Adipocyte (in vitro differentiated cells): ENCODE measurements around the gene CNOT4.

ENCODE experiments used
- DNase-seq: peaks from one replicate; pipeline ENCODE4 v3.0.0-alpha.2; 2015; ENCODE audit warnings: low read depth
- H3K27me3 ChIP-seq: replicated peaks from 2 replicates; pipeline ENCODE4 v1.7.0; 2013; ENCODE audit warnings: mild to moderate bottlenecking, low read length, moderate library complexity; ENCODE audit not compliant: control insufficient read depth, insufficient read depth
- H3K36me3 ChIP-seq: 2 replicates; pipeline ENCODE4 v1.7.0; 2013; ENCODE audit warnings: low read length, mild to moderate bottlenecking, moderate library complexity; ENCODE audit not compliant: control insufficient read depth, insufficient read depth, severe bottlenecking
- H3K4me1 ChIP-seq: 2 replicates; pipeline ENCODE4 v1.7.0; 2013; ENCODE audit warnings: mild to moderate bottlenecking, low read length, moderate library complexity; ENCODE audit not compliant: control insufficient read depth, insufficient read depth
- H3K4me3 ChIP-seq: 2 replicates; pipeline ENCODE4 v1.7.0; 2013; ENCODE audit warnings: mild to moderate bottlenecking, low read length, moderate library complexity
- H3K9ac ChIP-seq: 2 replicates; pipeline ENCODE4 v1.7.0; 2013; ENCODE audit warnings: mild to moderate bottlenecking, low read length, moderate library complexity
- H3K9me3 ChIP-seq: 2 replicates; pipeline ENCODE4 v1.7.0; 2013; ENCODE audit warnings: mild to moderate bottlenecking, low read length, moderate library complexity; ENCODE audit not compliant: control insufficient read depth

CNOT4 gene

GRCh38 chr7:135337506-135337905 is 172.4 kb downstream of the CNOT4 start:
- no peak overlapping the region for H3K9ac ChIP-seq

DNA sequence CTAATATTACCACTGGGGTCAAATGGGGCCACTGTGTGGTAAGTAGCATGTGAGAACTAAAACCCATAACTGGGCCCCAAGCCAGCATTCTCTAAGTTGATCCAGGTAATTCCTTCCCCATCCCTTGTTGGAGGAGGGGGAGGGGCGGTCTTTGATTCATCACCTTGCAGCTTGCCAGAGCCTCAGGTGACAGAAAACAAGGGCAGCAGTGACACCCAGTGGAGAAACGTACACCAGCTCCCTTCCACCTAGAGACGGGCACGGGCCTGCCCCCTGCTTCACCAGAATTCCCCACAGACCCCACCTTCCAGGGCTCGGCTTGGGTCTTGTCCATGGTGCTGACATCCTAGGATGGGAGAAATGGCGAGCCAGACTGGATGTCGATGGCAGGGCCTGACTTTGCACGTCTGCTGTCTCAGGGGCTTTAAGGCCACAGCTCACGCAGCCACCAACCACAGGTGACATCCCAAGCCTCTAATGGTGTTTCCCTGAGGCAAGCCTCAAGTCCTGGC is 174.2 kb downstream of the CNOT4 start:
- no peaks in the 10 kb centered on the region for H3K9me3 ChIP-seq
- peak; percentile 32 for DNase-seq

More at GRCh38 chr7:135337506-135337905, 172.4 kb downstream of the CNOT4 start:
- DNase-seq, result no peak
- Histone ChIP-seq H3K36me3 (no peaks in the 10 kb centered on the region), H3K4me3 (no peak overlapping the region), H3K4me1 (no peaks in the 10 kb centered on the region), H3K27me3 (peaks cover 16% of the 10 kb centered on the region), H3K9me3 (no peaks in the 10 kb centered on the region)

DNA sequence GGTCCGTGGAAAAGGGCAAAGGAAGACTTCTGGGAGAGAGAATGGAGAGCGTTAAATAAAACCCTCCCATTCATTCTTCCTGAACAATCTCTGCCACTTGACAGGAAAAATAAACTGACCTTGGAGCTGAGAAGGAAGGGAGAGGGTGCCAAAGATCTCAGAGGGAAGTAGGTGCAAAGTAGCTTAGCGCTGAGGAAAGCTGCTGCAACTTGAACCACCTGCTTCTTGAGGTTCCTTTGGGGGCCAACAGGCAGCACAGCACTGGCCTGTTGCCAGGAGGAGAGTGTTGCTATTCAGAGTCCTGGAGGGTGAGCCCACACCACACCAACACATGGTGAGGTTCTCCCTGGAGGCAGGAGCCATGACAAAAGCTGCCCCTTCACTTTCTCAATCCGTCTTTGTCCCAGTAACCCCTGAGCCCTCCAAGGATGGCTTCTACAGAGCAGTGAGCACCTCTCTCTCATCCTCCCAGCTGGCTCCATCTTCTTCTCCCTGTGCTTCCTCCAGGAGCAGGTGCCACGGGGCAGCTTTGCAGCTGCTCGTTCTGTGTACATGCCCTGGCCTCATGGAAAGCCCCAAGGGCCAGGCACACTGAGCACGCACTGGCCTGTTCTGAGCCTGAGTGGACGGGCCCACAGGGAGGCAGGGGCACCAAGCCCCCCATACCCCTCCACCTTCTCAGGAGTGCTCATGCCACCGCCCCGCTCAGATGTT is 174.9 kb downstream of the CNOT4 start:
- H3K4me3 ChIP-seq, result no peak overlapping the region

More for the DNA sequence above, 174.2 kb downstream of the CNOT4 start:
- Histone ChIP-seq H3K36me3 (no peaks in the 10 kb centered on the region), H3K9ac (no peak overlapping the region), H3K27me3 (peaks cover 10% of the 10 kb centered on the region), H3K4me1 (no peaks in the 10 kb centered on the region), H3K4me3 (no peak overlapping the region)

DNA sequence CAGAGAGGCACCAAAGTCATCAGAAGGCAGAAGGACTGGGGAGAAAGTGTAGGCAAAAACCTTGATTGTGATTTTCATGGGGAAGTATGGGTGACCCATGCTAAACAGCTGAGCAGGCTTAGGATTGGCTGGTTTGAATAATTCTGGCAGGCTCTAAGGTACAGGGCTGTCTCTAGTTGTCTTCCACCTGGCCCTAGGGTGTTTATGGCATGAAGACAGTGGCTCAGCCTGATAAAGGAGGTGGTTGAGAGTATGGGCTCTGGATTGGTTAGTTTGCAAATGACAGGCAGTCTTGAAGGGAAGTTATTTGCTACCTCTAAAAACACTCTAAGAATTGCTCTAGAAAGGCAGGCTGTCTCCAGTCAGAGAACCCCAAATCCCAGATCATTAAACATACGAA is 176.0 kb downstream of the CNOT4 start:
- H3K9me3 ChIP-seq, result no peaks in the 10 kb centered on the region
- H3K4me1 ChIP-seq, result no peaks in the 10 kb centered on the region
- no peak overlapping the region for H3K4me3 ChIP-seq
- no peaks in the 10 kb centered on the region for H3K36me3 ChIP-seq
- no peak overlapping the region for H3K9ac ChIP-seq
- no peak for DNase-seq
- H3K27me3 ChIP-seq, result no peaks in the 10 kb centered on the region

More for the DNA sequence above, 174.9 kb downstream of the CNOT4 start:
- DNase-seq, result no peak
- Histone ChIP-seq H3K9ac (no peak overlapping the region), H3K4me1 (no peaks in the 10 kb centered on the region), H3K27me3 (peaks cover 3% of the 10 kb centered on the region), H3K9me3 (no peaks in the 10 kb centered on the region), H3K36me3 (no peaks in the 10 kb centered on the region)

GRCh38 chr7:135333200-135333599 is 176.7 kb downstream of the CNOT4 start:
- H3K36me3 ChIP-seq, result no peaks in the 10 kb centered on the region
- no peak for DNase-seq
- no peak overlapping the region for H3K9ac ChIP-seq
- H3K9me3 ChIP-seq, result no peaks in the 10 kb centered on the region
- peaks cover 5% of the 10 kb centered on the region for H3K27me3 ChIP-seq
- no peak overlapping the region for H3K4me3 ChIP-seq
- H3K4me1 ChIP-seq, result no peaks in the 10 kb centered on the region

- Histone ChIP-seq H3K36me3 (no peaks in the 10 kb centered on the region), H3K4me3 (no peak overlapping the region), H3K9ac (no peak overlapping the region), H3K27me3 (peaks cover 14% of the 10 kb centered on the region), H3K9me3 (no peaks in the 10 kb centered on the region), H3K4me1 (no peaks in the 10 kb centered on the region)
- DNase-seq, result no peak
Observed at GRCh38 chr7:135330088-135330487, 179.8 kb downstream of the CNOT4 start.

DNA sequence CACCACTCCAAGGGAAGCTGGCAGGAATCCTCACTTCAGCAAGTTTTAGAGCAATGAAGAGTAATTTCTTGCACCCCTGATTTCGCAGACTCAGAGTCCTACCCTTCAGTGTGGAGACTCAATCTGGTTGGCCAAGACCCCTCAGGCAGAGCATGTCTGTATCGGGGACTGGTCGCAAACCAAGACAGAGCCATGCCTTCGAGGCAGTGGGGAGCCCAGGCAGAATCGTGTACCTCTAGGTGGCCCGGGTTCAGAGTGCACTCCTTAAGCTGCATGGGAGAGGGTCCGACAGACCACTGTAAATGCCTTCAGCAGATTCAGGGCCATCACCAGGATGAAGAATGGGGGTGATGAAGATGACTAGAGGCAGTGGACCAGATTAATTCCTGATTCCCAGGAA is 181.4 kb downstream of the CNOT4 start:
- H3K36me3 ChIP-seq, result no peaks in the 10 kb centered on the region
- no peaks in the 10 kb centered on the region for H3K9me3 ChIP-seq
- no peak overlapping the region for H3K4me3 ChIP-seq
- peaks cover 14% of the 10 kb centered on the region for H3K27me3 ChIP-seq
- DNase-seq, result no peak
- no peaks in the 10 kb centered on the region for H3K4me1 ChIP-seq
- H3K9ac ChIP-seq, result no peak overlapping the region

DNA sequence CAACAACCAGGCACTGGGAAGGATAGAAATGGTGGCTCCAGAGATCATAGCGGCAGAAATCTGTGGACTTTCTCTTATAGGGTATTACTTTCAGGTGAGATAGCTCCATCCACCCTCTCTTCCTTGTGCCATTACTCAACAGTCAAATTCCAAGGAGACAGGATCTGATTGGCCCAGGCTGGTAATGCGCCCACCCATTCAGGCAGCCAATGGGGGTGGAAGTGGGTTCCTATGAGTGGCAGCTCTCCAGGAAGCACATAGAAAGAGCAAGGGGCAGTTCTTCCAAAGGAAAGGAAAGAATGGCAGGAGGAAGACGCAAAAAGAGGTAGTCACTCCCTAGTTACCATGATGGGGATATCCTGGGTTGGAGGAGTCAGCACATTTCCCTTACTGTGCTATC is 181.8 kb downstream of the CNOT4 start:
- Histone ChIP-seq H3K9ac (no peak overlapping the region), H3K4me1 (no peaks in the 10 kb centered on the region), H3K36me3 (no peaks in the 10 kb centered on the region), H3K27me3 (peaks cover 14% of the 10 kb centered on the region), H3K4me3 (no peak overlapping the region), H3K9me3 (no peaks in the 10 kb centered on the region)
- DNase-seq, result no peak

GRCh38 chr7:135327458-135327857 is 182.4 kb downstream of the CNOT4 start:
- Histone ChIP-seq H3K4me3 (no peak overlapping the region), H3K9ac (no peak overlapping the region), H3K36me3 (no peaks in the 10 kb centered on the region), H3K9me3 (no peaks in the 10 kb centered on the region), H3K27me3 (peaks cover 14% of the 10 kb centered on the region), H3K4me1 (no peaks in the 10 kb centered on the region)
- no peak for DNase-seq

DNA sequence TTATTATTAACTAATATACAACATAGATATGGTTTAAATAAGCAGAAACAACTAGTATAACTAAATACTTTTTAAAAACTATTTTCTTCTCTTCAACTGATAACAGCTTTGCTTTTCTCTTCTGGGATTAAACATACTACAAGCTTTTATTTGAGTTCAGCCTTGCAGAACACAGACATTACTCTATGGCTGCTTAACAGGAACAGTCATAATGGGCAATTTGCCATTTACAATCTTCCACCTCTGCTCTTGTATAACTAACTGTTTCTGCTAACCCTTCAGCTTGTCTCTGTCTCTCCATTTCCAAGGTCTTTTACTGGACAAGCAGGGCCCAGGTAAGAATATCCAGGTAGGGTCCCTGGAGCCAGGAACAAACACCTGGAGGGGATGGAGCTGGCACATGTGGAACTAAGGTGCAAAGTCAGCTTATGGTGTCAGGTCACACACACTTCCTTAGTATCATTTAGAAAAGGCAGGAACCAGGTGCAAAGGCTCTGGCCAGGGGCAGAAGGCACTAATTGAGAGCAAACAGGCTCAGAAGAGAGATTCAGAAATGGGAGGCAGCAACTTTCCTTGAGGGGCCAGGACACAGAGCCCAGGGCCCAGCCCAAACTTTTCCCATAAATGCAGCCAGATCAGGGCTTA is 183.1 kb downstream of the CNOT4 start:
- Histone ChIP-seq H3K4me3 (no peak overlapping the region), H3K27me3 (peaks cover 14% of the 10 kb centered on the region), H3K4me1 (no peaks in the 10 kb centered on the region), H3K9ac (no peak overlapping the region), H3K9me3 (no peaks in the 10 kb centered on the region), H3K36me3 (no peaks in the 10 kb centered on the region)
- no peak for DNase-seq

DNA sequence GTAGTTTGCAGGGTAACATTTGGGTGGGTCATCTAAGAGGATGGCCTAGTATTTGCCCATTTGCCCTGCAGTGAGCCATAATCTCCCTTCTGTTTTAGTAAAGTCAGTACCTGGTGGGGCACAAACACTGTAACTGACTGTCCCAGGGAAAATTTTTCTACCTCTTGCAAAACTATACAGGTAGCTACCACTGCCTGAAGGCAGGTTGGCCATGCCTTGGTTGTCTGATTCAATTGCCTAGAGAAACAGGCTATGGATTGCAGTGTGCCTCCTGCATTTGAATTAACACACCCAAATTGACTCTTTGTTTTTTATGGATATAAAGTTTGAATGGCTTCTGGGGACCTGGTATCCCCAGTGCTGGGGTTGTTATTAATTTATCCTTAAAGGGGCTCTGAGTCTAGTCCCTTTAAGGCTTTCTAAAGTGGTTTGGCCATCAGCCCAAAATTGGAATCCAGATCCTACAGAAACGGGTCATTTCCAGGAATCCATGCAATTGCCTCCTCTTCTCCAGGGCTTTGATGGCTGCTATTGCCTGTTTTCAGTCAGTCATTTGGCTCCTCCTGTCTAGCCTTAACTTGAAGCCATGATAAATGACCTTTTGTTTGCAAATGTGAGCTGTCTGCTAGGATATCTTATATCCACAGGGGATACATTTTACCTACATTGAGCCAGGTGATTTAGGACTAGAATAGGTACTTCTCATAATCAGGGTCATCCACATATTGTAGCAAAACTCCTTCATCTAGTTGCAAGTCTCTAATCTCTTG is 187.1 kb downstream of the CNOT4 start:
- DNase-seq, result no peak
- H3K4me1 ChIP-seq, result peaks cover 17% of the 10 kb centered on the region
- no peaks in the 10 kb centered on the region for H3K9me3 ChIP-seq
- no peak overlapping the region for H3K9ac ChIP-seq
- peaks cover 4% of the 10 kb centered on the region for H3K27me3 ChIP-seq
- H3K4me3 ChIP-seq, result no peak overlapping the region
- no peaks in the 10 kb centered on the region for H3K36me3 ChIP-seq
